GM18870 (cell line): ENCODE results near the gene HIP1.
"Not testable (repeated sequence)": the region's sequence is repeated elsewhere in the genome, so short reads cannot be mapped to it uniquely, and the experiment has no call there.

Experiments
- ATAC-seq: cut with Tn5 transposase; IDR thresholded peaks from one replicate; pipeline ENCODE4 v1.9.1; 2021; ENCODE audit warnings: moderate library complexity; ENCODE audit not compliant: unreplicated experiment

HIP1 gene

DNA sequence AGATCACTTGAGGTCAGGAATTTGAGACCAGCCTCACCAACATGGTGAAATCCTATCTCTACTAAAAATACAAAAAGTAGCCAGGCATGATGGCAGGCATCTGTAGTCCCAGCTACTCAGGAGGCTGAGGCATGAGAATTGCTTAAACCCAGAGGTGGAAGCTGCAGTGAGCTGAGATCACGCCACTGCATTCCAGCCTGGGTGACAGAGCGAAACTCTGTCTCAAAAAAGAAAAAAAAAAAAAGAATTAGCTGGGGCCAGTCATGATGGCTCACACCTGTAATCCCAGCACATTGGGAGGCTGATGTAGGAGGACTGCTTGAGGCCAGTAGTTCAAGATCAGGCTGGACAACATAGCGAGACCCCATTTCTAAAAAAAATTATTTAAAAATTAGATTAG, 21.0 kb downstream of the HIP1 start:
- ATAC-seq = not testable (repeated sequence)

DNA sequence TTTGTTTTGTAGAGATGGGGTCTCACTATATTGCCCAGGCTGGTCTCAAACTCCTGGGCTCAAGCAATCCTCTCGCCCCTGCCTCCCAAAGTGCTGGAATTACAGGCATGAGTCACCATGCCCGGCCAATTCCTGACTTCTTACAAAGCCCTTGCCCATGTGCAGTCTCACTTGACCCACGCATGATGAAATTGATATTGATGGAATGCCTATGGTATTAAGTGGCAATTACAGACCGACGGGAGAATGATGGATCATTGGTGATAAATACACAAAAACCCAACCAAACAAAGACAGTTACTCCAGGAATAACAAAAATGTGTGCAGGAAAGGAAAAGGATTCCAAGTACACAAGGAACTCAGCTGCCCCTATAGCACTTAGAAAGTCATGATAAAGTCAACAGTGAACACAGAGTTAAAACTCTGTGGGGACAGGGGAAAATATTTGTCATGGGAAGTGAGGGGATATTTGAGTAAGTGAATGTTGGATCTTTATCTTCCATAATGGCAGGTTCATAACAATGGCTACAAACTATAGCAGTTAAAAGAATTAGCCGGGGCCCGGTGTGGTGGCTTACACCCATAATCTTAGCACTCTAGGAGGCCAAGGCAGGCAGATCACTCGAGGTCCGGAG, 21.6 kb downstream of the HIP1 start:
- ATAC-seq = no peak

DNA sequence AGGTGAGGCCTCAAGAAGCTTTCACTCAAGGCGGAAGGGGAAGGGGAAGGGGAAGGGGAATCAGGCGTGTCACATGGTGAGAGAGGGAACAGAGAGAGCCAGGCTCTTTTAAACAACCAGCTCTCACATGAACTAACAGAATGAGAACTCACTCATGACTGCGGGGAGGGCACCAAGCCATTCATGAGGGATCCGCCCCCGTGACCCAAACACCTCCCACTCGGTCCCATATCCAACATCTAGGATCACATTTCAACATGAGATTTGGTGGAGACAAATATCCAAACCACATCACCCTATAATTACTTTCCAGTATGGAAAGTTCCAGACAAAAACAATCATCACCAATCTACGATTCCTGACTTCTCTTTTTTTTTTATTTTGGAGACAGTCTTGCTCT, 22.9 kb downstream of the HIP1 start:
- ATAC-seq = no peak

DNA sequence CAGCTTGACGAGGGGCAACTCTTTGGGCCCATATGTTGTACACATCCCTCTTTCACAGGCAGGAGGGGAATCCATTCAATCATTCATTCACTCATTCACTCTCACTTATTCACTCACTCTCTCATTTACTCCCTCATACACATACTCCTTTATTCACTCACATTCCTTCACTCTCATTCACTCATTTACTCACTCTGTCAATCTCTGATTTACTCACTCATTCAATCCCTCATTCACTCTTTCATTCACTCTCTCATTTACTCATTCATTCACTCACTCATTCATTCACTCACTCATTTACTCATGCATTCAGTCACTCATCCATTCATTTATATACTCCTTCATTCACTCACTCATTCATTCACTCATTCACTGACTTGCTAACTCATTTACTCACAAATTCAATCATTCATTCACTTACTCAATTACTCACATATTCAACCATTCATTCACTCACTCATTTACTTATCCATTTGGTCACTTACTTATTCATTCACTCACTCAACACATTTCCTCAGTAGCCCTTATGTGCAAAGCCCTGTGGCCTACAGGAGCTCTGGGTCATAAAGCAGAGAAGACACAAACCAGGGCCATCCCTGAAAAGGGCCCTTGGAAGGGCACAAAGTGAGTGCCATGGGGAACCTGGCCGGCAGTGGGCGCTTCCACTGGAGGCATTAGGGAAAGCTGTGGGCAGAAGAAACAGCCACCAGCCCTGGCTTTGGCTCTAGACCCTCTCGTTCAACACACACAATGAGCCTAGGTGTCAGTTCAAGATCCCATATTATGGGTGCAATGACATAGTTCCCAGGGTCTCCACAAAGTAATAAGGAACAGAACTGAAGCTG, 26.0 kb downstream of the HIP1 start:
- no peak for ATAC-seq

DNA sequence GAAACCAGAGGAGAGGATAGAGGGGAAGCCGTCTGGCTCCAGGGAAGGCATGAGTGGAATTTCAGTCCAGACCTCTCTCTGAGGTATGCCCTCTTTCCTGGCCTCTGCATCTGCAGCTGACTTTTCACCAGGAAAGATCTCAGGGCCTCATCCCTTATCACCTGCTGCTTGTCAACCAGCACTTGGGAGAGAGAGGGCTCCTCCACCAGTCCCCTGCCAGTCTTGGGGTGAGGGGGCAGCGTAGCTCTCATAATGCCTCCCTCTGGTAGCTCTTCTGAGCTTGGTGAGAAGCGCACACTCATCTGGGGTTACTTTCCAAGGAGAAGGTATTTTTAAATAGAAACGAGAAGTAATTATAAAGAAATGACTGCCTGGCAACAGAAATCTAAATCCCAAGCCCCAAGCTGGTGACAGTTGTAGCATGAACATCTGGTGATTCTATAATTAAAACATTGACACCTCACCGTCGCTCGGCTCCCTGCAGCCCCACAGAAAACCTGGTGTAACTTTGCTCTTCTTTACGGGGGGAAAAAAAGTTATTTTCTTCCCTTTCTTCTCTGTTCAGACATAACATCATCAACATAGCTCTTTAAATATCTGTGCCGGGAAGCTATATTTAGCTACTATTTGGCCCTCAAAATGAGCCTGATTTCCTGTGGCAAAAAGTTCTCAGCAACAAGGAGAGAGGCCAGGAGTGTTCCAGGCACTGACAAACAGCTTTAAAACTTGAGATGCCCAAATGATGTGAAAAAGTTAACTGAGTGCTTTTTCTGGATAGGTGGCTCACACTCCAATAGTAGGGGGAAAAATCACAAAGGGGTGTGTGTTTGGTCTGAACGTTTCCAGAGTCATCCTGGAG, 26.9 kb downstream of the HIP1 start:
- ATAC-seq = no peak

DNA sequence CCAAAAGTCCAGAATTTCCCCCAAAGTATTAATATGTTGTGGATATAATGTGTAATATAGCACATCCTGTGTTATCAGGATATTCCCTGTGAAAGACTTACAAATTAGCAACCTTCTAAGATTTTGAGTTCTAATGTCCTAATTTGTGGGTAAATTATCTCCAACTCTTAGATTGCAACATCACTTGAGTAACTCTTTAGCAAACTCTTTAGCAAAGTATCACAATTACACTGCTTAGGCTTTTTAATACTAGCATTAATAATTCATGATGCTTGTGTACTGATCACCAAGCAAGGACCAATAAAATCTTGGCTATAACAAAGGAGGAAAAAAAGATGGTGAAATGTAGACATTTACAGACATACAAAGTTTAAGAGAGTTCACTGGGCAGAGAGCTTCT, 27.7 kb downstream of the HIP1 start:
- no peak for ATAC-seq

DNA sequence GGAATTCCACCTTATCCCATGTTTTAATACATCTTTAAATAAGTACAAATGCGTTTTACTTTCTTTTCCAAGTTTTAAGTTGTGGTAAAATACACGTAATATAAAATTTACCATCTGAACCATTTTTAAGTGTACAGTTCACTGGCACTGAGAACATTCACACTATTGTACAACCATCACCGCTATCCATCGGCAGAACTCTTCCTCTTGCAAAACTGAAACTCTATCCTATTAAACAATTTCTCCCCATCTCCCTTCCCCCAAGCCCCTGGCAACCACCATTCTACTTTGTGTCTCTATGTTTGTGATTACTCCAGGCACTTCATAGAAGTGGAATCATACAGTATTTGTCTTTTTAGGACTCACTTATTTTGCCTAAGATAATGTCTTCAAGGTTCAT, 33.8 kb downstream of the HIP1 start:
- ATAC-seq = no peak

DNA sequence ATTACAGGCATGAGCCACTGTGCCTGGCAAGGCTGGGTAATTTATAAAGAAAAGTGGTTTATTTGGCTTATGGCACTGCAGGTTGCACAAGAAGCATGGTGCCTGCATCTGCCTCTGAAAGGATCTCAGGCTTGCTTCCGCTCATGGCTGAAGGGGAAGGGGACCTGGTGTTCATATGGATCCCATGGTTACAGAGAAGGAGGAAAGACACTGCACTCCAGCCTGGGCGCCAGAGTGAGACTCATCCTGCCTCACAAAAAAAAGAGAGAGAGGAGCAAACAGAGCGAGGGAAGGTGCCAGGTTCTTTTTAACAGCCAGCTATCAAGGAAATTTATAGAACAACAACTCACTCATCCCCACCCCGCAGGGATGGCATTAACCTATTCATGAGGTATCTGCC, 36.2 kb downstream of the HIP1 start:
- ATAC-seq = no peak

DNA sequence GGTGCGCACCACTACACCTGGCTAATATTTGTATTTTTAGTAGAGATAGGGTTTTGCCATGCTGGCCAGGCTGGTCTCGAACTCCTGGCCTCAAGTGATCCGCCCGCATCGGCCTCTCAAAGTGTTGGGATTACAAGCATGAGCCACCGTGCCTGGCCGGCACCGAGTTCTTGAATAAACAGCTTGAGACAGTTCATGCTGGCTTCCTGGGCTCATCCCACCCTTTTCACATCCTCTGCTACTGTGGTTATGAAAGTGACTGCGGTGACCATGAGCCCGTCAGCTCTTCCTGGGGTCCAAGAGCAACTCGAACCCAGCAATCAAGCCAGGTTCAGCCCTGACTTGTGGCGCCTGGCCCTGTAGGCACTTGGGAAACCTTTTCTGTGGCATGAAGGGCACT, 38.7 kb downstream of the HIP1 start:
- no peak for ATAC-seq

DNA sequence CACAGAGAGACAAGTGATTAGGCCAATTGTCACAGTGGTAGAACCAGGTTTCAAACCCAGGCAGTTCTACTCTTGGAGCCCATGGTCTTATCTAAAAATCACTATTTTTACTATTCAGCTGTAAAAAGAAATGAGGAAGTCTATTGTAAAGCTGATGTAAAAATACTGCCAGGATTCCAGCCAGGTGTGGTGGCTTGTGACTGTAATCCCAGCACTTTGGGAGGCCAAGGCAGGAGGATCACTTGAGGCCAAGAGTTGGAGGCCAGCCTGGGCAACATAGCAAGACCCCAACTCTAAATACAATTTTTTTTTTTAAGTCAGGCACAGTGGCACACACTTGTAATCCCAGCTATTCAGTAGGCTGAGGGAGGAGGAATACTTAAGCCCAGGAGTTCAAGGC, 40.4 kb downstream of the HIP1 start:
- no peak for ATAC-seq

DNA sequence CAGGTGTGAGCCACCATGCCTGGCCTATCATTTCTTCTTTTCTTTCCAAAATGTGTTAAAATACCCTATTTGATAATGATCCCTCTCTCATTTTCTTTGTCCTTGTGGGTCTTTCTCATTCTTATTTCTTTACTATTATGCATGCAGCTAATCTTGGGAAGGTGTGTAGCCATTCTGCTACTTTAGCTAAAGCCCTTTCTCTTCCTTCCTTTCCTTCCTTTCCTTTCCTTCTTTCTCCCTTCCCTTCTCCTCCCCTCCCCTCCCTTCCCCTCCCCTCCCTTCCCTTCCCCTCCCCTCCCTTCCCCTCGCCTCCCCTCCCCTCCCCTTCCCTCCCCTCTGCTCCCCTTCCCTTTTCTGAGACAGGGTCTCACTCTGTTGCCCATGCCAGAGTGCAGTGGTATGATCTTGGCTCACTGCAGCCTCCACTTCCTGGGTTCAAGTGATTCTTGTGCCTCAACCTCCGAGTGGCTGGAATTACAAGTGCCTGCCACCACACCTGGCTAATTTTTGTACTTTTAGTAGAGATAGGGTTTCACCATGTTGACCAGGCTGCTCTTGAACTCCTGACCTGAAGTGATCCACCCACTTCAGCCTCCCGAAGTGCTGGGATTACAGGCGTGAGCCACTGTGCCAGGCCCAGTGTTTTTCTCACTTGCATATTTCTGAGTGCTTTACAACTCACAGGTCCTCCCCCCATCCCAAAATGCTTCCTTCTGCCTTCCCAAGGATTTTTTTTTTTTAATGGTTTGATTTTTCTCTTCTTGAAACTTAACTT, 42.3 kb downstream of the HIP1 start:
- ATAC-seq = no peak

DNA sequence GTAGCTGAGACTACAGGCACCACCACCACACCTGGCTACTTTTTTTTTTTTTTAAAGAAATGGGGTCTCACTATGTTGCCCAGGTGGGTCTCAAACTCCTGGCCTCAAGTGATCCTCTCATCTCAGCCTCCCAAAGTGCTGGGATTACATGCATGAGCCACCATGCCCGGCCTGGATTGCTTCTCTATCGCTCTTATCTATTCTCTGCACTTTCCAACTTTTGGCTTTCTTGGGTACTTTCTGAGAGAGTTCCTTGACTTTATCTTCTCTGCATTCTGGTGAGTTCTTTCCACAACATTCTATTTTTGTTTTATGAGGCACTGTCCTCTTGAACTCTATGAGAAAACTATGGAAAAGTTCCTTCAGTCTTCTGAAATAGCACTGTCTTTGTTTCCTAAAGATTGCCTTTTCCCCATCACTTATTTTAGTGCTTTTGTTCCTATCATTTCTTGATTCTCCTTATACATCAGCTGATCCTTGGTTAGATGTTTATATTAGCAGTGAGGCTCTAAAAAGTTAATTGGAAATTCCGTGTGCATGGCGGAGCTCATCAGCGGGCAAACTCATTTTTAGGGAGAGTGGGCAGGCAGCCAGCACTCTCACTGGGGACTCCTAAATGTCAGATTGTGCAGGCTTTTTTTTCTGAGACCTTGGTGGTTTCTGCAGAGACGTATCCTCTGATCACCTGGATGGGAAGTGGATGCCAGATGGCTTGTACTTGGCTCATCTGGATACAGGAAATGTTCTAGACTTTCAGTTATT, 43.9 kb downstream of the HIP1 start:
- ATAC-seq = no peak

DNA sequence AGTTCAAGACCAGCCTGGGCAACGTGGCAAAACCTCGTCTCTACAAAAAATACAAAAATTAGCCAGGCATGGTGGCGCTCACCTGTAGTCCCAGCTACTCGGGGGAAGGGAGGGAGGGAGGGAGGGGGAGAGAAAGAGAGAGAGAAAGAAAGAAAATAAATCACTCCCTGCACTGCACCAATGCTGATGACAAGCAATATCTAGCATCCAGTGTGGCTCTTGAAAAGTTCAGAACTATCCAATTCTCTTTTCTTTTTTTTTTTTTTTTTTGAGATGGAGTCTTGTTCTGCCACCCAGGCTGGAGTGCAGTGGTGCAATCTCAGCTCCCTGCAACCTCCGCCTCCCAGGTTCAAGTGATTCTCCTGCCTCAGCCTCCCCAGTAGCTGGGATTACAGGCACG, 45.1 kb downstream of the HIP1 start:
- not testable (repeated sequence) for ATAC-seq

DNA sequence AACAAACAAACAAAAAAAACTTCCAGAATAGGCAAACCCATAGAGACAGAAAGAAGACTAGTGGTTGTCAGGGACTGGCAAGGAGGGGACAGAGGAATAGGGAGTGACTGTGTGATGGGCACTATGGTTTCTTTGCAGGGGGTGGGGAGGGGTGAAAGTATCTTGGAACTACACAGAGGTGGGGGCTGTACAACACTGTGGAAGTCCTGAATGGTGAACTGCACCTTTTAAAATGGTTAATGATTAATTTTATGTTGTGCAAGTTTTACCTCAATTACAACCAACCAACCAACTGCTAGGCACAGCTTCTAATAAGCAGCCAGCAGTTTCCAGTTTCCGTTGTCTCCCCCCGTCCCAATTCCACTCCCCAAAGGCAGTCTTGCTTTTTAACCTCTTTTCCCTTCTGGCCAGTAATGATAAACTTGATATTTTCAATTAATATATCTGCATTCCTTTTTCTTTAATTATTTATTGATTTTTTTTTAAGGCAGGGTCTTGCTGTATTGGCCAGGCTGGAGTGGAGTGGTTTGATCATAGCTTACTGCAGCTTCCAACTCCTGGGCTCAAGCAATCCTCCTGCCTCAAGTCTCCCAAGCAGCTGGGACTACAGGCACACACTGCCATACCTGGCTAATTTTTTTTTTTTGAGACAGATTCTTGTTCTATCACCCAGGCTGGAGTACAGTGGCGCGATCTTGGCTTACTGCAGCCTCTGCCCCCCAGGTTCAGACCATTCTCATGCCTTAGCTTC, 46.8 kb downstream of the HIP1 start:
- ATAC-seq = no peak

DNA sequence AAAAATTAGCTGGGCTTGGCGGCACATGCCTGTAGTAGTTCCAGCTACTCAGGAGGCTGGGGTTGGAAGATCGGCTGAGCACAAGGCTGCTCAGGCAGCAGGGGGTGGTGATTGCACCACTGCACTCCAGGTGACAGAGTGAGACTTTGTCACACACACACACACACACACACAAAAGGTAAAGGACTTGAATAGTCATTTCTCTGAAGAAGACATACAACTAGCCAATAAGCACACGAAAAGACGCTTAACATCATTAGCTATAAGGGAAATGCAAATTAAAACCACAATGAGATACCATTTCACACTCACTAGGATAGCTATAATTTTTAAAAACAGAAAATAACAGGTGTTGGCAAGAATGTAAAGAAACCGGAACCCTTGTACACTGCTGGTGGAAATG, 48.6 kb downstream of the HIP1 start:
- ATAC-seq = no peak

DNA sequence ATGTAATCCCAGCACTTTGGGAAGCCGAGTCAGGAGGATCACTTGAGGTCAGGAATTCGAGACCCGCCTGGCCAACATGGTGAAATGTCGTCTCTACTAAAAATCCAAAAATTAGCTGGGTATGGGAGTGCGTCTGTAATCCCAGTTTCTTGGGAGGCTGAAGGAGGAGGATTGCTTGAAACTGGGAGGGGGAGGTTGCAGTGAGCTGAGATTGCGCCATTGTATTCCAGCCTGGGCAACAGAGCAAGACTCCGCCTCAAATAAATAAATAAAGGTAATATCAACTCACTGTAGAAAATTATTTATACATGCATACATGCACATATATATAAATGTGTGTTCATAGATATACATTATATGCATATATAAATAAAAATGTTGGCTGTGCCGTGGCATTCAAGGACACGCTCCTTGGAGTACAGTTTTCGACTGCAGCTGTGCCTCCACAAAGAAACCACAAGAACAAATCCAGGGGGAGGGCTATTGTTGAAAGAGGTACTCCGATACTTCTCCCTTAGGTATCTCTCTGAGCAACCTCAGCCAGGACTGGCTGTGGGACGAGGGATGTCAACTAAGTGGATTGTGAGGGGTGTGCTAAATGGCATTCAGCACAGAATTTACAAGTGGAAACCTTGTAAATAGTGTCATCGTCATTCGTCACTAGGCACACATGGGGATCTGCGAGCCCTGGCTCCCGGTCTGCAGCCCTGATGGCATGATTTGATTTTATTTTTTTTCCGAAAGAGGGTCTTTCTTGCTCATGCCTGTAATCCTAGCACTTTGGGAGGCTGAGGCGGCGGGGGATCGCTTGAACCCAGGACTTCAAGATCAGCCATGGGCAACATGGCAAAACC, 49.3 kb downstream of the HIP1 start:
- no peak for ATAC-seq

DNA sequence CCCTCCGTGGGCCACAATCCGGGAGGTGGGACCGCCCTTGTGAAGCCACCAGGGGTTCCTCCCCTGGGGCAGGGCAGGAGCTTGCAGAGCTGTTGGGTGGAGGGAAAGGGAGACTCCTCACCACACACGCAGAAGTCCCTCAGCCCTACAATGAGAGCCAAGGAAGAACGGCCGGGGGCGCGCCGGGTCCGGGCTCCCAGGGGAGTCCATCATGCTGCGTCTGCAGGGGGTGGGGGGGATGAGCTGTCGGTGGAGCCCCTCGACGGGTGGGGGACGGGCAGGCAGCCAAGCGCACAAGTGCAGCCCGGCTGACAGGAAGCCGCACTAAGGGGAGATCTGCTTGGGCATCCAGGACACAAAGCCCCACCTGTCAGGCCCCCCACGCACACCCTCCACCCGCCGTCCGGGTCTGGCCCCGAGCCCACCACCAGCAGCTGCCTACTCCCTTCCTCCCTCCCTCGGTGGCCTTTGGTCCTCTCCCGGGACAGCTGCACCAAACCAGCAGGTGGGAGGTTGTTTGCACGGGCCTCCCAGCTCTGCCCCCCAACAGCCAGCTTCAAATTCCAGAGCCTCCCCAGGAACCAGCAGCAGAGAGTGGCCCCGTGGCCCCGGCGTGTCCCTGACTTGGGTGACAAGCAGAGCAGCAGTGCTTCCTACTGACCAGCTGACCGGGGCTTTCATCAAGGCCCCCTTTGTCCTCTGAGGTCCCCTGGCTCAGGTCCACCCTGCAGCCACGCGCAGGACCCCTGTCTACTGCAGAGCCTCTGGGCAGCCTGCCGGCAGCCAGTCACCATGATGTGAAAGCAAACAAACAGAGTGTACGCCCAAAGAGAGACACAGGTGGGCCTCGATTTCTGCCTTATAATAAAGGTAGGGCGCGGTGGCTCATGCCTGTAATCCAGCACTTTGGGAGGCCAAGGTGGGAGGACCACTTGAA, 50.3 kb downstream of the HIP1 start:
- no peak for ATAC-seq
